NT2/D1 (cell line): ENCODE data around the gene TSPEAR.

Experiments used
- DNase-seq: peaks from one replicate; pipeline ENCODE4 v3.0.0-alpha.2; 2011; ENCODE audit warnings: low read depth, low spot score
- H3K27me3 ChIP-seq: 2 replicates; pipeline ENCODE4 v1.6.0; 2011; ENCODE audit warnings: mild to moderate bottlenecking; ENCODE audit not compliant: insufficient read length, insufficient read depth
- H3K36me3 ChIP-seq: 2 replicates; pipeline ENCODE4 v1.6.1; 2011; ENCODE audit warnings: mild to moderate bottlenecking, low read length, mixed read lengths; ENCODE audit not compliant: insufficient read depth, insufficient read length
- H3K4me1 ChIP-seq: 2 replicates; pipeline ENCODE4 v1.5.1; 2011; ENCODE audit not compliant: insufficient read depth, insufficient read length
- H3K4me3 ChIP-seq: 2 replicates; pipeline ENCODE4 v1.5.1; 2011; ENCODE audit warnings: low read depth; ENCODE audit not compliant: insufficient read length
- H3K9ac ChIP-seq: 2 replicates; pipeline ENCODE4 v1.6.0; 2011; ENCODE audit warnings: low read depth; ENCODE audit not compliant: insufficient read length
- H3K9me3 ChIP-seq: 2 replicates; pipeline ENCODE4 v1.5.1; 2011; ENCODE audit warnings: mild to moderate bottlenecking, low read length; ENCODE audit not compliant: insufficient read depth
- SUZ12 ChIP-seq: IDR thresholded peaks from 2 replicates; pipeline ENCODE4 v1.6.1; 2011; ENCODE audit not compliant: insufficient read length, insufficient read depth; ENCODE audit errors: extremely low read depth
- YY1 ChIP-seq: IDR thresholded peaks from 2 replicates; pipeline ENCODE4 v1.6.1; 2011; ENCODE audit not compliant: insufficient read length, insufficient read depth
- ZNF274 ChIP-seq: IDR thresholded peaks from 2 replicates; pipeline ENCODE4 v1.6.1; 2011; ENCODE audit warnings: mild to moderate bottlenecking, low read depth, low read length

Gene TSPEAR

DNA sequence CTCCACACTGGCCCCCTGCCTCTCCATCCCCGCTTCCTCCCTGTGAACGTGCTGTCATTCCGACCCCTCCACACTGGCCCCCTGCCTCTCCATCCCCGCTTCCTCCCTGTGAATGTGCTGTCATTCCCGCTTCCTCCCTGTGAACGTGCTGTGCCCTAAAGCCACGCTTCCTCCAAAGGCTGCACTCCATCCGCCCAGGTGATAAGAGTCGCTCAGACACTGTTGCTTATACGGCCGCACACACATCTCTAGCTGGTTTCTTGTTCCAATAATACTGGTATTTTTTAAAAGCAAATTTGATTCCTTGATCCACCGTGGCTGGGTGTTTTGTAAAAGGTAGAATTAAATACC, 39.3 kb upstream of the TSPEAR start:
- peaks cover 26% of the 10 kb centered on the region for H3K4me1 ChIP-seq
- TF ChIP-seq YY1 (no peak), SUZ12 (no peak), ZNF274 (no peak)
- peaks cover 7% of the 10 kb centered on the region for H3K27me3 ChIP-seq

DNA sequence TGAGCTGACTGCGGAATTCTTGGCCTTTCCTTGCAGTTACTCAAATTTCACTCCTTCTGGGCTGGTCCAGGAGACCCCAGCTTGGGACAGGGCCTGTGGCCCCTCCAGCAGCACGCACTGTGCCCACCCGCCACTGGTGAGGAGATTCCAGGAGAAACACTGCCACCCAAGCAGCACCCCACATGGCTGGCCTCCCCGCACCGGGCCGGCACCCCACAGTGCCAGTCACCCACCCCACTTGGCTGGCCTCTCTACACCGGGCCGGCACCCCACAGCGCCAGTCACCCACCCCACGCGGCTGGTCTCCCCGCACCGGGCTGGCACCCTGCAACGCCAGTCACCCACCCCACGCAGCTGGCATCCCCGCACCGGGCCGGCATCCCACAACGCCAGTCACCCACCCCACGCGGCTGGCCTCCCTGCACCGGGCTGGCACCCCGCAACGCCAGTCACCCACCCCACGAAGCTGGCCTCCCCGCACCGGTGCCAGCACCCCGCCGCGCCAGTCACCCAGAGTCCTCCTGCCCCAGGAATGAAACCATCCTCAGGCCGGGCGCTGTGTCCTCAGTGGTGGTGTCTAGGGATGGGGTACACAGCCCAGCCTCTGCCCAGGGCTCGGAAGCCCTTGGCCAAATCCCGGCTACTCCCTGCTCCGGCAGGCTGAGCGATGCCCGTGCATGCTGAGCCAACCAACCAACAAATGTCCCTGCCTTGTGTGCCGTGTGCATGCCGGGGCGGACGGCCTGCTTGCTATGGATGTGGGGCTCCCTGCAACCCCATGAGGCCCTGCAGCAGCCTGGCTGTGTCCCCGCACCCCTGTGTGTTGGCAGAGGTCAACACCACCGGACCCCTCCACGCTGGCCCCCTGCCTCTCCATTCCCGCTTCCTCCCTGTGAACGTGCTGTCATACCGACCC, 38.6 kb upstream of the TSPEAR start:
- H3K27me3 ChIP-seq = peaks cover 7% of the 10 kb centered on the region
- TF ChIP-seq SUZ12 (no peak), ZNF274 (no peak), YY1 (no peak)
- peaks cover 4% of the 10 kb centered on the region for H3K36me3 ChIP-seq
- no peak for DNase-seq
- peak overlapping the region; percentile 73 for H3K4me3 ChIP-seq
- peaks cover 26% of the 10 kb centered on the region for H3K4me1 ChIP-seq
- peaks cover 22% of the 10 kb centered on the region; the same call in 1 of the 2 replicates for H3K9me3 ChIP-seq
- H3K9ac ChIP-seq = peak overlapping the region; percentile 92

More for the DNA sequence above, 39.3 kb upstream of the TSPEAR start:
- Histone ChIP-seq H3K36me3 (peaks cover 4% of the 10 kb centered on the region), H3K9ac (no peak overlapping the region), H3K4me3 (no peak overlapping the region), H3K9me3 (peaks cover 19% of the 10 kb centered on the region; the same call in 1 of the 2 replicates)
- DNase-seq = no peak

DNA sequence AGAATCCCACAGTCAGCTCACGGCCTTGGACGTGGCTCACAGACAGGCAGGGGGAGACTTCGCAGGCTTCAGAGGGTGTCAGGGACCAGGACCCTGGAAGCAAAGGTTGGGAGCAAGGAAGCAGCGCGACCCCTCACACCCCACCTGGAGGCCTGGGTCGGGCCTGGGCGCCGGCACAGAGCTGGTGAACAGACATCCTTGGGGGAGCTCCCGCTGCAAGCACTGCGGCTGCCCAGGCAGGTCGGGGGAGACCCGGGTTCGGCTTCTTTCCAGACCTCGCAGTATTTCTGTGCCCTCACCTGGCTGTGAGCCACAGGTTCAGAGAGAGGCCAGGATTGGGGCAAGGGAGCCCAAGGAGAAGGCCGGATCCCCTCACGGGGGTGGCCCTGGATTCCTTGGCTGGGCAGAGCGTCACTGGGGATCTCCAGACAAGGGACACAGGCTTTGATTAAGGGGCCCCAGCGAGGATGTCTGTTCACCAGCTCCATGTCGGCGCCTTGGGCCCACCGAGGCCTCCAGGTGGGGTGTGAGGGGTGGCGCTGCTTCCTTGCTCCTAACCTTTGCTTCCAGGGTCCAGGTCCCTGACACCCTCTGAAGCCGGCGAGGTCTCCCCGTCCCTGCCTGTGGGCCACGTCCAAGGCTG, 37.9 kb upstream of the TSPEAR start:
- Histone ChIP-seq H3K27me3 (peaks cover 7% of the 10 kb centered on the region), H3K36me3 (peaks cover 4% of the 10 kb centered on the region)

DNA sequence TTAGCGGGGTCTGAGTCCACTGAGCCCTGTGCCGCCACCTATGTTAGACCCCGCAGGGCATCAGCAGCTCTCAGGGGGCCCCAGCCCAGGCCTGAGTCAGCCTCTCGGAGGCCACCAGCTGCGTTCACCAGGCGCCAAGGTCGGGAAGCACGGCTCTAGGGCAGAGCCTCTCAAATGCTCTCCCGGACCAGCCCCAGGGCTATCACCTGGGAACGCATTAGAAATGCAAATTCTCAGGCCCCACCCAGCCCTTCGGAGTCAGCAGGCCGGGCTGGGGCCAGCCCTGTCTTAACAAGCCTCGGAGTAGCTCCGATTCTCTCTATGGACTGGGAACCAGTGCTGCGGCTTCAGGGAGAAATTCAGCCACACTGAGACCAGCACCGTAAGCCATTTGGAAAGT, 37.2 kb upstream of the TSPEAR start:
- peak; percentile 92 for DNase-seq
- H3K9ac ChIP-seq = peak overlapping the region; percentile 92
- TF ChIP-seq YY1 (no peak), SUZ12 (no peak), ZNF274 (no peak)

More for the DNA sequence above, 37.9 kb upstream of the TSPEAR start:
- DNase-seq = no peak
- no peak for TF ChIP-seq SUZ12
- no peak for TF ChIP-seq YY1
- no peak for TF ChIP-seq ZNF274
- peaks cover 26% of the 10 kb centered on the region for H3K4me1 ChIP-seq
- peaks cover 29% of the 10 kb centered on the region for H3K9me3 ChIP-seq
- peak overlapping the region; percentile 92 for H3K9ac ChIP-seq
- H3K4me3 ChIP-seq = peak overlapping the region; percentile 73

DNA sequence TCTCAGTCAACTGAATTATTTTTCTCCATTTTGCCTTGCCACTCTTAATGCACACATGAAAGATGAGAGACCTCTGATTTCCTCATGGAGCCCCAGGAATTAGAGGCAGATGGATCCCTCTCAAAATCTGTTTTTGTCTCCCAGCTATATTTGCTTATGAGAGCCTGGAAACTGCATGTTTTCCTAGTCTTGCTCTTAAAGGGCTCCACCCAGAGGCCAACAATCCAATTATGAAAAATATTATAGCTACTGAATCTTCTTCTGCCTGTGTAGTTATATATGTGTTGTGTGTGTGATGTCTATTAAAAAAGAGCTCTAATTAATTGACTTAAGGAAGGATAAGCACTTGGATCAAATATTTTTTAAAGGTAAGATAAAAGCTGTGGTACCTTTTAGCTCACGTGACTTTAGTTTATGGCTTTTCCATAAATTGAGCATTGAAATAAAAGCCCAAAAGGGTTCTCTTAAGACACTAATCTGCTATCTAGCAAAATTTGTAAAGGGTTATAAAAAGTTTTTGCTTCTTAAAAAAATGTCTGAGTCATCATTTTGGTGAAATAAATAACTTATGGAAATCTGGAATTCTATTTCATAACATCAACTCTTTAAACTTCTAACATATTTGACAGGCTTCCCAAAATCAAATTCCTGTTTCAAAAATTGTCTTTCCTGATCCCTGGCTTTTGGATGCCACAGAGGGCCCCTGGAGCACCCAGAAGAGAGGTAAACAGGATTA, 31.2 kb upstream of the TSPEAR start:
- no peak for DNase-seq
- Histone ChIP-seq H3K27me3 (peaks cover 2% of the 10 kb centered on the region), H3K36me3 (no peaks in the 10 kb centered on the region), H3K4me3 (no peak overlapping the region), H3K4me1 (no peaks in the 10 kb centered on the region), H3K9ac (no peak overlapping the region), H3K9me3 (peaks cover 75% of the 10 kb centered on the region)
- TF ChIP-seq SUZ12 = no peak
- TF ChIP-seq ZNF274 = no peak
- no peak for TF ChIP-seq YY1

More for the DNA sequence above, 37.2 kb upstream of the TSPEAR start:
- Histone ChIP-seq H3K4me3 (peak overlapping the region; percentile 73), H3K36me3 (peaks cover 4% of the 10 kb centered on the region), H3K27me3 (peaks cover 7% of the 10 kb centered on the region), H3K4me1 (peaks cover 26% of the 10 kb centered on the region), H3K9me3 (peaks cover 35% of the 10 kb centered on the region)

DNA sequence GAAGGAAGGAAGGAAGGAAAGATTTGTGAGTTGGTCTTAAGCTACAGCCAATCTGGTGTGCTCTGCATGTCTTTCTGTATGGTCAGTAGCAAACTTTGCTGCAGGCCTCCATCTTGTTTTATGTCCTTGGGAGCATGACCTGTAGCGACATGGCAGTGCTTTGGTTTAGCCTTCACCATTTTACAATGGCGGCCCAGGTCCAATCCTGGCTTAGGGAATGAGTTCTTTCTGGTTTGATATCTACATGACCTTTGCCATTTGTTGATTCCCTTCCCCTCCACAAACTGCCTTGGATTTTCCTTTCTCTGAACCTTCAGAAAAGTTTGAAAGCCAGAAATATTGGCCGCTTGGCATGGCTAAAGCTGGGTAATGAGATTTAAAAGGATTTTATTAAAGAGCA, 30.5 kb upstream of the TSPEAR start:
- Histone ChIP-seq H3K36me3 (no peaks in the 10 kb centered on the region), H3K4me3 (no peak overlapping the region), H3K9me3 (peaks cover 75% of the 10 kb centered on the region), H3K4me1 (no peaks in the 10 kb centered on the region), H3K9ac (no peak overlapping the region), H3K27me3 (no peaks in the 10 kb centered on the region)
- no peak for DNase-seq
- TF ChIP-seq ZNF274 = no peak
- no peak for TF ChIP-seq YY1
- TF ChIP-seq SUZ12 = no peak
